ENCODE results near the gene BAHD1.

The BAHD1 gene

DNA sequence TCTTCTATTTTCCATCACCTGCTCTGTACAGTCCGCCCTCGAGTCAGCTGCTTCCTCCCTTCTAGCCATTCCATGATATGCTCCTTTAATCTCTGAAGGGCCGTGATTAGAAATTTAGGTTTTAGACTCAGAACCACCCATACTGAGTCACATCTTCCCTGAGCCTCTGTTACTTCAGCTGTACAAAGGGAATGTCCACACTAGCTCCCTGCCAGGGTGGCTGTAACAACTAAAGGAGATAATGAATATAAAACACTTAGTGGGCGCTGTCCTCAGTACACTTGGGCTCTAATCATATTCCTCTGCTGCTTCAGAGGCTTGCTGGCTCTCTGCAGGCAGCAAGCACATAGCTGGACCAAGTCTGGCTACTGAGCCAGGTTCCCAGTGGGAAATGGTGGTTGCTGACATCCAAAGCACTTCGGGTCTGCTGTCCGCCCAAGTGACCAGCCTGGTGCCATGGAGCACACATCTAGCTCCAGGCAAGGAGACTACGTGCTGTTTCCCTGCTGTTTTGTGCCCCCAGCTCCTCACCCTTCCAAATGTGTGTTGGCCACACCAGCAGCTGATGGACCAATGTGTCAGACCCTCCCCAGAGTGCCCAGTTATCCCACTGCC lies 29.1 kb downstream of the BAHD1 start:
- no peak for DNase-seq

DNA sequence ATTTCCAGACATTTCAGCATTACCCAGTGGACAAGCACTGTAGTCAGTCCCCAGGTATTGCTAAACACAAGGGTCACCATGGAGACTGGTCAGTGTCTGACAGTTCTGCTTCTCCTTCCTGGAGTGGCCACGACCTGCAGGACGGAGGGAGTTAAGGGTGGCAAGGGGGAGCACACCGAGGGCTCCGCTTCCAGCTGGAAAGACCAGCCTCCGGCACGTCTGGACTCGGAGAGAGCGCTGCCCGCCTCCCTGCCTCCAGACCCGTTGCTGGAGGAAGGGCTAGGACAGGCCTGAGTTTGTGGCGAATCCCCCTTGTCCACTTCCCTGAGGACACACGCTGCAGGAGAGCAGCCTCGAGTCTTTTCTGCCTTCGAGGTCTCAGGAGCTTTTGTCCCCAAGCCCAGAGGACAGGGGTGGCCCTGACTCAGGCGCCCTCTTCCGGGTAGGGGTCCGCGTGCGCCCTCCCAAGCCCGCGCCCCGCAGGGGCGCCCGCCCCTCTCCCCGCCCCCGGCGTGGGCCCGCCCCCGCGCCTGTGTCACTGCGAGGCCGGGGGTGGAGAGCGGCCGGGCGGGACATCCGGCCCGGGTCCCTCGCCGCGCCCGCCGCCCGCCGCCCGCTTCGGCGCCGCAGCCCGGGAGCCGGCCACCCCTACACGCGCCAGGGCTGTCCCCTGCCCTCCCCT lies 29.8 kb downstream of the BAHD1 start, which contains the start of gene CHST14:
TSS of gene CHST14 (plus strand) at position 562 of the 682 bp plus-strand sequence. CDS start 230 bp downstream, outside the sequence.
- no peak for DNase-seq

DNA sequence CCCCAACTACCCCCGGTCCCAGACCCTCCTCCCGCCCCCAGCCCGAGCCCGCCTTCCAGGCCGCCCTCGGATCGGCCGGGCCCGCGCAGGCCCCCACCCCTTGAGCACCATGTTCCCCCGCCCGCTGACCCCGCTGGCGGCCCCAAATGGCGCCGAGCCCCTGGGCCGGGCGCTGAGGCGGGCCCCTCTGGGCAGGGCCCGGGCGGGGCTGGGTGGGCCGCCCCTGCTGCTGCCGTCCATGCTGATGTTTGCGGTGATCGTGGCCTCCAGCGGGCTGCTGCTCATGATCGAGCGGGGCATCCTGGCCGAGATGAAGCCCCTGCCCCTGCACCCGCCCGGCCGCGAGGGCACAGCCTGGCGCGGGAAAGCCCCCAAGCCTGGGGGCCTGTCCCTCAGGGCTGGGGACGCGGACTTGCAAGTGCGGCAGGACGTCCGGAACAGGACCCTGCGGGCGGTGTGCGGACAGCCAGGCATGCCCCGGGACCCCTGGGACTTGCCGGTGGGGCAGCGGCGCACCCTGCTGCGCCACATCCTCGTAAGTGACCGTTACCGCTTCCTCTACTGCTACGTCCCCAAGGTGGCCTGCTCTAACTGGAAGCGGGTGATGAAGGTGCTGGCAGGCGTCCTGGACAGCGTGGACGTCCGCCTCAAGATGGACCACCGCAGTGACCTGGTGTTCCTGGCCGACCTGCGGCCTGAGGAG lies 30.5 kb downstream of the BAHD1 start:
- no peak for DNase-seq

DNA sequence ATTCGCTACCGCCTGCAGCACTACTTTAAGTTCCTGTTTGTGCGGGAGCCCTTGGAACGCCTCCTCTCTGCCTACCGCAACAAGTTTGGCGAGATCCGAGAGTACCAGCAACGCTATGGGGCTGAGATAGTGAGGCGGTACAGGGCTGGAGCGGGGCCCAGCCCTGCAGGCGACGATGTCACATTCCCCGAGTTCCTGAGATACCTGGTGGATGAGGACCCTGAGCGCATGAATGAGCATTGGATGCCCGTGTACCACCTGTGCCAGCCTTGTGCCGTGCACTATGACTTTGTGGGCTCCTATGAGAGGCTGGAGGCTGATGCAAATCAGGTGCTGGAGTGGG lies 31.0 kb downstream of the BAHD1 start:
- no peak for DNase-seq

DNA sequence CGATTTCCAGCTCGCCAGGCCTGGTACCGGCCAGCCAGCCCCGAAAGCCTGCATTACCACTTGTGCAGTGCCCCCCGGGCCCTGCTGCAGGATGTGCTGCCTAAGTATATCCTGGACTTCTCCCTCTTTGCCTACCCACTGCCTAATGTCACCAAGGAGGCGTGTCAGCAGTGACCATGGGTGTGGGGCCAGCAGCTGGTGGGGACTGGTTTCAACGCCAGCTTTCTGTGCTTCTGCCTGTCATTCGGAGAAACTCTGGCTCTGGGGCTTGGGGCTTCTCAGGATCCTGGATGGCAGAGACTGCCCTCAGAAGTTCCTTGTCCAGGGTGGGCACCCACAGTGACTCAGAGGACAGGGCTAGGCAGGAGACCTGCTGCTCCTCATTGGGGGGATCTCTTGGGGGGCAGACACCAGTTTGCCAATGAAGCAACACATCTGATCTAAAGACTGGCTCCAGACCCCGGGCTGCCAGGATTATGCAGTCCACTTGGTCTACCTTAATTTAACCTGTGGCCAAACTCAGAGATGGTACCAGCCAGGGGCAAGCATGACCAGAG lies 31.5 kb downstream of the BAHD1 start:
- DNase-seq: no peak

DNA sequence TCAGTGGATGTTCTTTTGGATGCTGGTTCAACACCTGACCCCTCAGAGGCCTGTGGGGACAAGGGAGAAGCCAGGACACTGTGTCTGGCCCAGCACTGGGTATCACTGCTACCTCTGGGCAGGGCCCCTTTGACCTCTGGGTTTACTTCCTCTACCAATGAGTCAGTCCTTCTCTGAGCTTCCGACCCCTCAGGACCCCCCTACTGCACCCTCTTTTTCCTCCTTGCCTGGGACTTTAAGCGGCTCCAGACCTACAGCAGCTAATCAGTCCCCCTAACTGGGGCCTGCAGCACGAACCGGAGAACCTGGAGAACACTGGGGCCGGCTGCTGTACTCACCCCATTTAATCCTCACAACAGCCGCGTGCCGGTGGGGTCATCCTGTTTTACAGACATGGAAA lies 33.8 kb downstream of the BAHD1 start:
- no peak for DNase-seq

DNA sequence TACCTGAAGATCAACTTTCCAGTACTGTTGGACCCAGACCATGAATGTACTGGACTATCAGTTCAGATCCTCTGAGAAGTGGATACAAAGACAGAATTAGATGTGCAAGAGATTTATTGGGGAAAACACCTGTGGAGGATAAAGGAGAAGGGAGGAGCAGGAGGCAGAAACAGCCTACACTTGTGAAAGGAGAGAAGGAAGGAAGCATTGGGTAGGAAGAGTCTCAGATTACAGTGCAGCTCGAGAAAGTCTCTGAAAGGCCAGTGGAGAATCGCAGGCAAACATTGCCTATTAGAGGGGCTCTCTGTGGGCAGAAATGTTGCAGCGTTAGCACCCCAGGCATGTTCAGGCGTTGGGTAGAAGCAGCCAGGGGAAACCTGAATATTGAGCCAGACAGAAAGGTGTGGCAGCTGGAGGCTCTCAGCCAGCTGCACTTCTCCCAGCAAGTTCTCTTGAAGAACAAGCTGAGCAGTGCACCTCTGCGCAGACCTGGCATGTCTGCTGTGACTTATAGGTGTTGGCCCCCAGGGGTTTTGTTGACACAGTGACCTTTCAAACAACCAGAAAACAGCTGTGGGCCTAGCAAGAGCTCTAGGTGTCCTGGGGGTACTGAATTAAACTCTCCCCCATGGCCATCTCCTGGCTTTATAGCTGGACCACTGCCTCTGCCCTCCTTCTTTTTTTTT lies 37.0 kb downstream of the BAHD1 start:
- no peak for DNase-seq

DNA sequence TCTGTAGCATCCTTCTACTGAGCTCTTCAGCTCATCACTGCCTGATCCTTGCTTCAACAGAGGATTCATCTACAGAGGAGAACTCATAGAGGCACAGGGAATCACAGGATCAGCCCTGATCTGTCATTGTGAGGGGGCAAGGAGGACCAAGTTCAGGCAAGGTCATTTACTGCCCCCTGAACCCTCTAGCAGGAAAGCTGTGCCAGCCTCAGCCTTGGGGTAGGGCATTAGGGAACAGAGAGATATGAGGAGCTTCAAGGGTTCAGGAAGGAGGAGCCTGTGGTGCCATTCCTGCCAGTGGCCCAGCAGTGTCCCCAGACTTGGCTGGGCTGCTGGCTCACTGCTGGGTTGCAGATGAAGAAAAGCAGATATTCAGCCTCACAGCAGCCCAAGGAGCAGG lies 38.3 kb downstream of the BAHD1 start:
- no peak for DNase-seq

DNA sequence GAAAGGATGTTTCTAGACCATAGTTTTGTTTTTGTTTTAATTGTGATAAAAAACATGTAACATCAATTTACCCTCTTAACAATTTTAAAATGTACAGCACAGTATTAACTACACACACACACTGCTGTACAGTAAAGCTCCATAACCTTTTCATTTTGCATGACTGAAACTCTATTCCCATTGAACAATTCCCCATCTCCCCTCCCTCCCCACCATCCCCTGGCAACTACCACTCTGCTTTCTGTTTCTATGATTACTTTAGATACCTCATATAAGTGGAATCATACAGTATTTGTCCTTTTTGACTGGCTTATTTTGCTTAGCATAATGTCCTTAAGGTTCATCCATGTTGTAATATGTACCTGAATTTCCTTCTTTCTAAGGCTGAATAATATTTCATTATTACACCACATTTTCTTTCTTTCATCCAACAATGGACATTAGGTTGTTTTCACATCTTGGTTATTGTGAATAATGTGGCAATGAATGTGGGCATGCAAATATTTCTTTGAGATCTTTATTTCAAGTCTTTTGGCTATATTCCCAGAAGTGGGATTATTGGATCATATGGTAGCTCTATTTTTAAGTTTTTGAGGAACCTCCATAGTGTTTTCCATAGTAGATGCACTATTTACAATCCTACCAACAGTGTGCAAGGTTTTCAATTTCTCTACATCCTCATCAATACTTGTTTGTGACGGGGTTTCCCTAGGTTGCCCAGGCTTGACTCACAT lies 40.8 kb downstream of the BAHD1 start:
- no peak for DNase-seq

DNA sequence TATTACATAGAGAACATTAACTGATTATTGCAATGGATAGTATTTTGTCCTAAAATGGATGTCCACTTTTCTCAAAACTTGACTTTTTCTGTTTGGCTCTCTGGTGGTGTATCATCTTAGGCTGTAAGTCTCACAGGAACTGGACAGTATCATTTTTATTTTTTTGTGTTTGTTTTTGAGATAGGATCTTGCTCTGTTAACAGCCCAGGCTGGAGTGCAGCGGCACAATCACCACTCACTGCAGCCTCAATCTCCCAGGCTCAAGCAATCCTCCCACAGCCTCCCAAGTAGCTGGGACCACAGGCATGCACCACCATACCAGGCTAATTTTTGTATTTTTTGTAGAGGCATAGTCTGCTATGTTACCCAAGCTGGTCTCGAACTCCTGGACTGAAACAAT lies 43.2 kb downstream of the BAHD1 start:
- DNase-seq: no peak

DNA sequence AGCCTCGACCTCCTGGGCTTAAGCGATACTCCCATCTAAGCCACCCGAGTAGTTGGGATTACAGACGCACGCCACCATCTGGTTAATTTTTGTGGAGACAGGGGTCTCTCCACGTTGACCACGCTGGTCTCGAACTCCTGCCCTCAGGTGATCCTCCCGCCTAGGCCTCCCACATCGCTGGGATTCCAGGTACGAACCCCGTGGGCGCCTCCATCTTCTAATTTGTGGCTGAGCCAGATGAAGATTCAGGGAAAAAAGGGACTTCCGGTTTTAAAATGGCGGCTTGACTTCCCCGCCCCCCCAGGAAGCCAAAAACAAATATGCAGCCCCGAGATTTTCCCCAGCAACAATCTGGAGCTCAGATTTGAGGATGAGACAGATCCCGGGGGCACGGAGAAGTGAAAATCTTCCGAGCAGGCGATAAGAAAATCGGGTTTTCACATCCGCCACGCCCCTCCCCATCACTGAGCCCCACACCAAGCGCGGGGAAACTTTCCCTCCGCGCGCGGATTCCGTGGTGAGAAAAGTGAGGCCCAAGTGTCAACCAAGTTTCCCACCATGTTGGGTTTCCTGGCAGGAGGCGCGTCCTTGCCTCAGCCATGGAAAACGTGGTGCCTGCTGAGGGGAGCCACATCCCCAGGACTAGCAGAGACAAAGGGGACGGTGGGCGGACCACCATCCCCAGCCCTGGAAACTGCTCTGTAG lies 45.5 kb downstream of the BAHD1 start:
- no peak for DNase-seq

DNA sequence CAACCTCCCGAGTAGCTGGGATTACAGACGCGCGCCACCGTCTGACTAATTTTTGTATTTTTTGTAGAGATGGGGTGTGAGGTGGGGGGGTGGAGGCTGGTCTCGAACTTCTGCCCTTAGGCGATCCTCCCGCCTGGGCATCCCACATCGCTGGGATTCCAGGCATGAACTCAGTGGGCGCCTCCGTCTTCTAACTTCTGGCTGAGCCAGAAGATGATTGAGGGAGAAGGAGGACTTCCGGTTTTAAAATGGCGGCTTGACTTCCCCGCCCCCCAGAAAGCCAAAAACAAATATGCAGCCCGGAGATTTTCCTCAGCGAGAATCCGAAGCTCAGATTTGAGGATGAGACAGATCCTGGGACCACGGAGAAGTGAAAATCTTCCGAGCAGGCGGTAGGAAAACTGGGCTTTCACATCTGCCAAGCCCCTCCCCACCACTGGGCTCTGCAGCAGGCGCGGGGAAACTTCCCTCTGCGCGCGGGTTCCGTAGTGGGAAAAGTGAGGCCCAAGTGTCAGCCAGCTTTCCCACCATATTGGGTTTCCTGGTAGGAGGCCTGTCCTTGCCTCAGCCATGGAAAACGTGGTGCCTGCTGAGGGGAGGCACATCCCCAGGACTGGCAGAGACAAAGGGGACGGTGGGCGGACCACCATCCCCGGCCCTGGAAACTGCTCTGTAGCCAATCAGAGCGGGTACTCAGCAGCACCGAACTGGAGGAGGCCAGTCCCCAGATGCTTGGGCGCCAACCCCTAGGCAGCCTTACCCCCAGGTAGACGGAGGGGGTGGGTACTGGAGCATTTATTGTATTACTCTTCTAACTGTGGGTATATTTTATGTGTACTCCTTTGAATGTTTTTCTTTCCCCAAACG lies 47.3 kb downstream of the BAHD1 start:
- DNase-seq: no peak

DNA sequence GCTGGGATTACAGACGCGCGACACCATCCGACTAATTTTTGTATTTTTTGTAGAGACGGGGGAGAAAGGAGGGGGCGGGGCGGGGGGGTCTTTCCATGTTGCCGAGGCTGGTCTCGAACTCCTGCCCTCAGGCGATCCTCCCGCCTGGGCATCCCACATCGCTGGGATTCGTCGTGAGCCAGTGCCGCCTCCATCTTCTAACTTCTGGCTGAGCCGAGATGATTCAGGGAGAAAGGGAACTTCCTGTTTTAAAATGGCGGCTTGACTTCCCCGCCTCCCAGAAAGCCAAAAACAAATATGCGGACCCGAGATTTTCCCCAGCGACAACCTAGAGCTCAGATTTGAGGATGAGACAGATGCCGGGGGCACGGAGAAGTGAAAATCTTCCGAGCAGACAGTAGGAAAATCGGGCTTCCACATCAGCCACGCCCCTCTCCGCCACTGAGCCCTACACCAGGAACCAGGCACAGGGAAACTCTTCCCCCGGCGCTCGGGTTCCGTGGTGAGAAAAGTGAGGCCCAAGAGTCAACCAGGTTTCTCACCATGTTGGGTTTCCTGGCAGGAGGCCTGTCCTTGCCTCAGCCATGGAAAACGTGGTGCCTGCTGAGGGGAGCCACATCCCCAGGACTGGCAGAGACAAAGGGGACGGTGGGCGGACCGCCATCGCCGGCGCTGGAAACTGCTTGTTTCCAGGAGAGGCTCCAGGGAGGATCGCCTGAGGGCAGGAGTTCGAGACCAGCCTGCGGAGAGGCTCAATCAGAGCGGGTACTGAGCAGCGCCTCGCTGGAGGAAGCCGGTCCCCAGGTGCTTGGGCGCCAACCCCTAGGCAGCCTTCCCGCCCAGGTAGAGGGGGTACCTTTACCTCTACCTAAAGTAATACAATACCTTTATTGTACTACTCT lies 48.8 kb downstream of the BAHD1 start:
- DNase-seq: no peak

DNA sequence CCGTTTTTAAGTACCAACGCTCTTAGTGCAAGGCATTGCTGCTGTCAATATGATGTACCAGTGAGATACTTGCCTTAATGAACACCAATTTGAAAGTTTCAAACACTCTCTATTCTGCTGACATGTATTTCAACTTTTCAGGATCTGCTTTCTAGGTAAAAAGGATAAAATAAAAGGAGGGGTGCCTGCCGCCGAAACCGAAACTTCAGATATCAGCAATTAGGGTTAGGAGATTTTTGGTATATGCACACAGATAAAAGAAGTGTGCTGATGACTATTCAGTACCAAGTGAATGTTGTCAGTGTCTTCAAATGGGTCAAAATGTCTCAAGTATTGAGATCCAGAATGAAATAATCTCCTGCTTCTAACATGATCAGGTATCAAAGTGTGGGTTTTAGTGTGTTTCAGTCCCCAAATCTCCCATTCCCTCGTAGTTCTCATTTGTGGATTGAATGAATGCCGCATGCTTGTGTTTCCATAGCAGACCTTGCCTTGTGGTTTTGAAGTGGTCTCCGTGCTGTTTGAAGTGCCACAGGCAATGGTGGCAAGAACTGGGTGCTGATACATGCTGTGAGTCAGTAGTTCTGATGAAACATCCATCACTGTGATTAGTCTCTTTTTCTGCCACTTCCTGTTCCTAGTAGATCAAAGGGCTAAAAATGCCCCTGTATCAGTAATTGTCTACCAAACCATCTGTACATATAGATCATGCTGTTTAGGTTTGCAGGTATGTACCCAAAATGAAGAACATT lies 52.5 kb downstream of the BAHD1 start:
- DNase-seq: no peak

DNA sequence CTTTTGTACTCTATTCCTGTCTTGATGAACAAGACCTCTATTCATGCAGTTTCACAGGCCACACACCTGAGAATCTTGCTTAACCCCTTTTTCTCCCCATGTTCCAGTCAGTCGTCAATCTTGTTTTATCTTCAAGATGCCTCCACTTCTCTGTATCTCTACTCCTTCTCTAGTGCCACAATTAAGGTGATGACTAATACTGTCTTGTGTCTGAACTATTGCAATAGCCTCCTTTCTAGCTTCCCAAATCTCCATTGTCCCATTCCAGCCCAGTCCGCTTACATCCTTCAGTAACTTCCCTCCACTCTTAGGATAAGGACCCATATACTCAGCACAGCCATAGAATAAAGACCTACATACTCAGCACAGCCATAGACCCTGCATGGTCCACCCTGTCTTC lies 54.8 kb downstream of the BAHD1 start:
- no peak for DNase-seq

DNA sequence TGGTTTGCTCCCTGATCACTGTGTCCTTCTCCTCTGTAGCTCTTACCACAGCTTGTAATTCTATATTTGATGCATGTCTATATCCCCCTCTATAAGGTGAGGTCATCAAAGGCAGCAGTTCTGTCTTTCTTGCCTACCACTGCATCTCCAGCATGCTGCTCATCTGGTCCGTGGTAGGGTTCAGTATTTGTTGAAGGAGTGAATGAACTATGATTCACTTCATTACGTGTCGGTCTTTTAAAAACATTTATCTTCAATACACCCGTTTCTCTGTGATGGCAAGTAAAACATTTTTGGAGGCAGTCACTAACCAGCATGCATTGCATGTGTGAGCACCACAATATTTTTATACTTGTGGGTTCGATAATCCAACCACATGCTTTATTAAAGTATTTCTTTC lies 57.7 kb downstream of the BAHD1 start:
- no peak for DNase-seq

DNA sequence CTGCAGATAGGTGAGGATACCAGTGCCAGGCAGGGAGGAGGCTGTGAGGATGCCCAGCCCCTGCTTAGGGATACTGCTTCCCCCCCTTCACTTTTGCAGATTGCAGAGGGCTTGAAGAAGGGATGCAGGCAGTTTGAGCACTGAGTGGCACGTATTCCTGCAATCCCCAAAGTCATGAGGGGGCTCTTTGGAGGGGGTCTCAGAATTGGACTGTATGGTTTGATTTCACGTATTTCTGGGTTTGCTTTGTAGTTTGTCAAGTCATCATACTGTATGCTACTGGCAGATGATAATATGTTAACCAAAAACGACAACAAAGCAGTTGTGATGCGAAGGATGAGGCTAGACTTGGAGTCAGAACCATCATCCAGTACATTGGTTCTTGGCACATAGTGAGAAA lies 58.1 kb downstream of the BAHD1 start:
- no peak for DNase-seq

DNA sequence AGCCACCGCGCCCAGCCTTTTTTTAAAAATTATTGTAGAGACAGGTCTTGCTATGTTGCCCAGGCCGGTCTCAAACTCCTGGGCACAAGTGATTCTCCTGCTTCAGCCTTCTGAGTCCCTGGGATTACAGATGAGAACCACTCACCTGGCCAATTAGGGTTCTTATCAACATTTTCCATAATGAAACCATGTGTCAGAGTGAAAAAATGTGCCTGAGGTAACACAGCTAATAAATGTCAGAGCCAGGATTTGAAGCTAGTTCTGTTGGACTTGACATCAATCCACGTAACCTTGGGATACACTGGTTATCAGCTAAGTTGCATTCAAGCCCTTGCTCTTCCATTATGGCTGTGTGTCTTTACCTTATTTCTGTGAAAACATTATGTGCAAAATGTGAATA lies 59.2 kb downstream of the BAHD1 start:
- no peak for DNase-seq
